IPS-18c (cell line): ENCODE results near the gene CHST9.

Experiments used
- H3K4me3 ChIP-seq: 2 replicates; pipeline ENCODE4 v1.7.0; 2013; ENCODE audit warnings: low read depth, mild to moderate bottlenecking, low read length, moderate library complexity; ENCODE audit not compliant: insufficient read depth
- H3K9me3 ChIP-seq: one replicate; pipeline ENCODE4 v1.6.1; 2013; ENCODE audit warnings: mild to moderate bottlenecking, low read length, moderate library complexity; ENCODE audit not compliant: control insufficient read depth, insufficient read depth

The CHST9 gene

DNA sequence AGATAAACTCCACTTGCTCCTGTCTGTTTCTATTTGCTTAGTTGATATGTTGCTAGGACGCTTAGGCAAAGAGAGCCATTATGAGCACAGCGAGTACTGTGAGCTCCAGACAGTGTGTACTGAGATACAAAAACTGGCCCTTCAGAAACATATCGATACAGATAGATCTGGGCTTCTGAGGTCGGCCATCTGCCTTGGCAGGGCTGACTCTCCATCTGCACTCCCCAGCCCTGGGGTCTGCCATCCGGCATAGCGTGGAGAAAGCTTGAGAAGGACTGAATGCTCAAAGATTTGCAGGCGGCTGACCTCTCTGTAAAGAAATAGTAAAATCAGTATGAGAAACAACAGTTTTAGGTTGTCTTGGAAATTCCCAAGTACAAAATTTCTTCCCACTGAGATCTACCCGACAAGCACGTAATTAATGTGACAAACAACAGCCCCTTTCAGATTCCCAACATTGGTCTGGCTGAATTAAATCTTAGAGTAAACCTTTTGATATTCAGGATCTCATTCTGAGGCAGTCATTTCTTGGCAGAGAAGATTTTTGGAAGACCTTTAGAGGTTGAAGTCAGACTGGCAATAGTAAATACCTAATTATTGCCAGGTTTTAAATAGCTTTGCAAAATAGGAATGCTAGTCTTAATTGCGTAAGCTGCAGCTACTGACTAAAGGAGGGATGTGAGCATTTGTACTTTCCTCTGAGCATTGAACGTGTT, 127.4 kb downstream of the CHST9 start:
- H3K9me3 ChIP-seq, result no peaks in the 10 kb centered on the region

DNA sequence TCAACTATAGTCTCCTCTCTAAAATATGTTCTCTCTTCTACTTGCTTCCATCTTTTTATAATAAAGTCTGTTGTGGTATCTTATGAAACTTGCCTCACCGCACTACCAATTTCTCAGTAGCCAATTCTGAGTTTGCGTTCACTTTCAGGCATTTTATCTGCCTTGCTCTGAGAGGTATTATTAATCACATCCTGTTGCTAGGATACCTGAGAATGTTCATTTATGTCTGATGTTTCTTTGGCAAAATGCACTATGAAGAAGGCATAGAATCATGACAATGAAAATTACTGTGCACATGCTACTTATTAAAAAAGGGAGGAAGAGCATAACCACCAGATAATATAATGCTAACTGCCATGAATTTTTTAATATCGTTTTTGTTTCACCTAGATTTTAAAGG, 130.2 kb downstream of the CHST9 start:
- Histone ChIP-seq H3K4me3 (no peak overlapping the region), H3K9me3 (no peaks in the 10 kb centered on the region)

More for the DNA sequence above, 127.4 kb downstream of the CHST9 start:
- H3K4me3 ChIP-seq, result no peak overlapping the region

DNA sequence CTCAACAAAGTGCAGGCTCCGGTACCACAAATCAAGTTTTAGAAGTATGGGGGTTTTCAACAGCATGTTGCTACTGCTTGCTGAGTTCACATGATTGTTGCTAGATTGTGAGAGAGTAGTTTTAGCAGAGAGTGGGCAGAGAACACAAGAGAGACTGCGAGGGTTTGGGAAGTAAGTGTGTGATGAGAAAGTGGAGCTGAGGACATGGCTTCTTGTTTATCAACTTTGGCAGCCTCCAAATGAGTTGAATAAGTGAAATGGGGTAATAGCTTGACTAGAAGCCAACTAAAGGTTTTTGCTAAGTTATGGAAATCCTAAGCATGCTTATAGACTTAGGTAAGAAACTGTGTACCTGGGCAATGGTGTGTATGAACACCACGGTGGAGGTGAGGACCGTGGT, 135.1 kb downstream of the CHST9 start:
- no peak overlapping the region for H3K4me3 ChIP-seq
- no peaks in the 10 kb centered on the region for H3K9me3 ChIP-seq

DNA sequence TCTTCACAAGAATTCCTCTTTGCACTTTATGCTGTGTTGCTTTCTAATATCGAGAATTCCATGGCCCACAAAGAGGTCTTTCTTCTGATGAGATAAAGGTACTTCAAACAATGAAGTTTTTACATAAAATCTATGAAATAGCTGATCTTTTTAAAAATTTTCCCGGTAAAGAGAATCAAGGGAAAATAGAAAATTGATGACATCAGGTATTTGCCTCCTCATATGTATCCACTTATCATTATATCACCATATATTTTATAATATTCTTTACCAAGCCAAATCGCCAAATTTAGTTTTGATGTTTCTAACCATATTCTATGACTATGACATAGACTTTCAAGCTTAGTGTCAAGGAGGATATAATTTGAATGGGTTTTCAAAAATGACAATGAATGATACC, 139.8 kb downstream of the CHST9 start:
- no peaks in the 10 kb centered on the region for H3K9me3 ChIP-seq
- H3K4me3 ChIP-seq, result no peak overlapping the region

DNA sequence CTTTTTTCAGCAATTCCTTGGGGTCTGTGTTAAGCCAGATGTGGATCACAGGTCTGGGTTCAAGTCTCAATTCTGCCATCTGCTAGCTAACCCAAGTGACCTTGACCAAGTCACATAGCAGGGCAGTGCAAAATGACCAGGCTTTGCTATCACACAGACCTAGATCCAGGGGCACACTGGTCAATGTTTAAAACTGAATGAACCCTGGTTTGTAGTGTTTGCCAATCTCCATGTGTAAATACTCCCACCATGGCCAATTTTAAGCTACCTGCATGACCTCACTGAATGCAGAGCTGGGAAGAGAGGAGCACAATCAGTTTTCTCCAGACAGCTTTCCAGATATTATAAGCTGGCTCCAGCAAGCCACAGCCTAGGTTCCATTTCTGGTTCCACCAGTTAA, 142.9 kb downstream of the CHST9 start:
- no peaks in the 10 kb centered on the region for H3K9me3 ChIP-seq

DNA sequence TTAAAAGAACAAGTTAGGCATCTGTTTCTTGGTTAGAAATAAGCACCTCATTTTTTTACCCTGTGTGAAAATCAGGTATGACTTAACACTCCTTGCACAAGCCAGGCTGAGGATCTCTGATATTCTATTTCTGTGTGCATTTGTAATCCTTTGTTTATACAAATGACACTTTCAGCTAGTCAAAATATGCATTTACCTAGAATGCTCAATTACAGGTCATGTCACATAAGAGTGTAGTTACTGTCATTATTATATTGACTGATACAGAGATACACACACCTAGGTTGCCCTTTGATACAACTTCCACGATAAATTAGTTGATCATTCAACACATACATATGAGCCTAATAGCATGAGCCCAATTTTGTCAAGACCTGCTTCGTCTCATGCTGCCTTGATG, 144.3 kb downstream of the CHST9 start:
- no peak overlapping the region for H3K4me3 ChIP-seq
- H3K9me3 ChIP-seq, result no peaks in the 10 kb centered on the region

More for the DNA sequence above, 142.9 kb downstream of the CHST9 start:
- H3K4me3 ChIP-seq, result no peak overlapping the region

DNA sequence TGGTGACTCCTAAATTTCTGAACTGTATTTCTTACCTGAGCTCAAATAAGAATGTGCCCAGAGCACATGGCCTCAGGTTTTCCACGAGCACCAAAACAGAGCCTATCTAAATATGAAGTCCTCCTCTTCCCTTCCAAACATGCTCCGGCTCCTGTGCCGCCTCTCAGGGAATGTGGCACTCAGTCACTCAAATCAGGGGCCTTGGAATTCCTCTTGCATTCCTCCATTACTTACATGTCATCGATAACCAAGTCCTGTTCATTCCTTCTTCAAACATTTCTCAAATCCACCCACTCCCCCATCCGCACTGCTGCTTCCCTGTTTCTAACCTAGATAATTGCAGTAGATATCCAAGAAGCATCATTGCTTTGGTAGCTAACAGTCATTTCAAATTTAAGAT, 151.4 kb downstream of the CHST9 start:
- Histone ChIP-seq H3K9me3 (no peaks in the 10 kb centered on the region), H3K4me3 (no peak overlapping the region)

DNA sequence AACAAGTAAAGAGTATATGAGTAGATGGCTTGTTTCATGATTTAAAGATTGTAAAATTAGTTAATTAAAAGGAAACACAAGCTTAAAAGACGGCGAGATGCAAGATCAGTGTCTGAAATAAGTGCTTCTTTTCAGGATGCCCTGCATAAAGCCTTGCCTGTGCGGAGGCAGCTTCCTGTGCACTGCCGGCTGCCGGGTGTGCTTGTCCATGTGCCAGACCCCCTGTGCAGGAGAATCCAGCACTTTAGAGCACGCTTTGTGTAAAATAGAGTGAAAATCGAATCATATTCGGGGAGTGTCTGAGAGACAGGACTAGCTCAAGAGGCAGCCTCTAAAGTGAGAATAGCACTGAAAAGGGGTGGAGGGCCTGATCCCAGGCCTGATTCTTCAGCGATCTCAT, 154.7 kb downstream of the CHST9 start:
- no peak overlapping the region for H3K4me3 ChIP-seq
- H3K9me3 ChIP-seq, result no peaks in the 10 kb centered on the region

DNA sequence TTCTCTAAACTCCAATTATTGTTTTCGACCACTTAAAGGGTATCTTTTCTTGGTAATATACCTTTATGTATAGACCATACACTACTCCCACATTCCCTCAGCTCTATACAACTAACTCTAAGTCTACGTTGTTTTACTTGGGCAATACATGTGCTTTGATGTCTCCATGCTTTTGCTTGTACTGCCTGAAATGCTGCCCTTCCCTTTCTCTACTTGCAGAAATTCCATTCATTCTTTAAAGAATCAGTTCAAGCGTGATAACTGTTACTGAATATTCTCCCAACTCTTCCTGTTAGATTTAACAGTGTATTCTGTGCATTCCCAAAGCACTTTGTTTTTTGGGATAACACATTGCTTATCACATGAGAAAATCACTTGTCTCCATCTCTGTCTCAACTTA, 162.6 kb downstream of the CHST9 start:
- Histone ChIP-seq H3K9me3 (peaks cover 2% of the 10 kb centered on the region), H3K4me3 (no peak overlapping the region)

DNA sequence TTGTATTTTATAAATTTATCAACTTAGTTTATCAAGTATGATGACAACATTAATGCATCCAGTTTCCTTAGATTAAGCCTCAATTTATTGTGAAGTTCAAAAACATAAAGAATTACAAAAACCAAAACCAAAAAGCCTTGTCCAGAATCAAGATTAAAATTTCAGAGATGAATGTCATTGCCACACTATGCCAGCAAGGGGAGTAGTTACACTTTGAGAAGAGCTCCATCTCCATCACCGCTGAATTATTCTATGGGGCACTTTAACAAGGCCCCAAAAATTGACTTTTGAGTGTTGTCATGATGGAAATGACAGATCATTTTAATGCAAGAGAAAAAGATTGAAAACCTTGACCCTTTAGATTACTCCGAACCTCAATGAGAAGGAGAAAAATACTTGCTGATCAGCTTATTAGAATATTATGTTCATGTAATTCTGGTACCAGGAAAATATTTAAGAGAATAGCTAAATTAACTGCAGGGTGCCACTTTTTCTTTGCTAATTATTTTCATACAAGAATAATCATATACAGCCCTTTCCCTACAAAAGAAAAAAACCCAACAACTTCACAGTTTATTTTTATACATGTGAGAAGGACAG, 167.1 kb downstream of the CHST9 start:
- Histone ChIP-seq H3K4me3 (no peak overlapping the region), H3K9me3 (peaks cover 2% of the 10 kb centered on the region)

DNA sequence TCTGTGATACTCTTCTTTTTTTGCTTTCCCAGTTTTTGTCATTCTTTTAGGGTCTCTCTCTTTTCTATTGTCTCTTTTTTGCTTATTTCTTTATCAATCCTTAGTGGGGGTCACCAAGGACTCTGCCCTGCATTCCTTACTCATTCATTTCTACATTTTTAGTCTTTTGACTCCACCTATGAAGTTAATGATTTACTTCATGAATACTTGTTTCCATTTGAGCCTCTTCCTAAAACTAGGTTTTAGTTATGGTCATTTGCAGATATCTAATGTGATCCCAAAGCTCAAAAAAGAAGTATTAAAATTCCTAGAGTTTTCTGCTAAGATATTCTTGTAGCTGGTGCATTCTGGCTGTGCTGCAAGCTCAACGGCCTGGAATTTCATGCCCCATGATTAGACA, 170.3 kb downstream of the CHST9 start:
- H3K4me3 ChIP-seq, result no peak overlapping the region
- H3K9me3 ChIP-seq, result no peaks in the 10 kb centered on the region

DNA sequence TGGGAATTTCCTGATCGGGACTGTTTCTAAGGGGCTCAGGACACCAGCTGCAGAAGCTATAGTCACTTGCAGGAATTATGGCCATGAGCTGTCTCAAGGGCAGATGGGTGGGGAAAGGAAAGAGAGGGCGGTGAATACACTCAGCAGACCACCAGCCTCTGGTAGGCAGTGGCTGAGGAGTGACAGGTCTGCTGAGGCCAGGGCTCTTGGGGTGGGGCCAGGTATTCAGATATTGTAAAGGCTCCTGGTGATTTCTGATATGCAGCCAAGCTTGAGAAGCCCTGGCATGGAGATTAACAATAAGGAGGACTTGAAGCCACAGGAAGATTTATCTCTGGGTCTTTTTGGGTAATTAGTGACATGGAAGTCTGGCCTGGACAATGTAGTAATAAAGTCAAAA, 174.3 kb downstream of the CHST9 start:
- H3K9me3 ChIP-seq, result no peaks in the 10 kb centered on the region
- no peak overlapping the region for H3K4me3 ChIP-seq

DNA sequence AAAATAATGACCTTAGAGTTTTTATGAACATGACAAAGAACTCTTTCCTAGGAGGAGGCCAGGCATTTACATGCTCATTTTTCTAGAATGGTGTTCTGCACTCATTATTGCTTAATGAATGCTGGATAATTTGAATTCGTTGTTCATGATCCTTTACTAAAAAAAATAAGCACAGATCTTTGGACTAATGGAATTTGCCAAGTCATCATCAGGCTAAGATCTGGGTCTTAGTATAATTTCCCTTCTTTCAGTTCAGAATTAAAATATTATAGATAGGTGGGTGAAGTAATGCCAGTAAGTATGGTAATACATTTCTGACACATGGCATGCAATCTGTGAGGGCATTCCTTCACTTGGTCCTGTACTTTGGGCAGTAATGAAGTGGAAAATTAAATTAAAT, 175.8 kb downstream of the CHST9 start:
- Histone ChIP-seq H3K9me3 (no peaks in the 10 kb centered on the region), H3K4me3 (no peak overlapping the region)

DNA sequence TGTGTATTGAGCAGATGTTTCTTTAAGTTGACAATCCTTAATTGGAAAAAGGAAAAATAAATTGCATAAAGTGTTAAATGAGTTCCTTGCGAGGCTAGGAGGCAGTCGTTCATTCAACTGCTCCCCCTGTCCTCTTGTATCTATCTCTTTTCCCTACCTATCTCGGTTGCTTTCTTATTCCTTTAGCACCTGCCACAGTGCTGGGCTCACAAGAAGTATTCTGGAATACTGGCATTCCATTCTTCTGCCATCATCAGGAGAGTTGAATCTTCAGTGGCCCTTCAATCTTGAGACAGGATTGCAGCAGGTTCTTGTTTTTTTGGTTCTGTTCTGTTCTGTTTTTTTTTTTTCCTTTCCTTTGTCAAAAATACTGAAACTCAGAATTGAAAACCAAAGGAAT, 176.5 kb downstream of the CHST9 start:
- Histone ChIP-seq H3K4me3 (no peak overlapping the region), H3K9me3 (no peaks in the 10 kb centered on the region)

DNA sequence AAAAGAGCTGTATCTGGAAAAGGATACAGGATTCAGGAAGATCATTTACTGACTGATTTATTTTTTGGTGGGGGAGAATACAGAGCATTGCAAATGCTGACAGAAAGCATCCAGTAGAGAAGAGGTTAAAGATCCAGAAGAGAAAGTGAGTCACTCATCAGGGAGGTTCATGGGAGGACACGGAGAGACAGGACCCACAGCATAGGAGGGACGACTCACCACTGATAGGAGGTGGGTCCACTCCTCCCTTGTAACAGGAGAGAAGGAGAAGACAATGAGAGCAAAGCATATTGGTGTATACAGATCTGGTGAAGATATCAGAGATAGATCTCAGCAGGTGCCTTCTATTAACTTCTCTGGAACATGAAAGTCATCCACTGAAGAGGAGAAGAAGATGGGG, 177.2 kb downstream of the CHST9 start:
- H3K4me3 ChIP-seq, result no peak overlapping the region
- no peaks in the 10 kb centered on the region for H3K9me3 ChIP-seq

DNA sequence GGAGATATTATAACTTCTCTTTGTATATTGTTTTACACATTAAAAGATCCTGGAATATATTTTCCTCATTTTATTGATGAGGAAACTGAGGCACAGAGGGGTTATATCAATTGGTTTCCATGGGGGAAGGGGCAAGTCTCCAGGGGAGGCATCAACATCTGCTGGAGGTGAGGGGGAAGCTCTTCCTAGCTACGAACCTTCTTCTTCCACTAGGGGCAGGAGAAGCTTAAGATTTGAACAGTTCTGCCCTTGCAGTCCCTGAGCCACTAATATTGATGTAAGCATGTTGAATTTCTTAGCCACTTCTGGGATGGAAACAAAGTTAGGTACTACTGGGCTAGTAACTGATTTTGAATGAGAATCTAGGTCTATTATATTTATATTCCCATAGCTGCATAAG, 179.5 kb downstream of the CHST9 start:
- H3K9me3 ChIP-seq, result no peaks in the 10 kb centered on the region

DNA sequence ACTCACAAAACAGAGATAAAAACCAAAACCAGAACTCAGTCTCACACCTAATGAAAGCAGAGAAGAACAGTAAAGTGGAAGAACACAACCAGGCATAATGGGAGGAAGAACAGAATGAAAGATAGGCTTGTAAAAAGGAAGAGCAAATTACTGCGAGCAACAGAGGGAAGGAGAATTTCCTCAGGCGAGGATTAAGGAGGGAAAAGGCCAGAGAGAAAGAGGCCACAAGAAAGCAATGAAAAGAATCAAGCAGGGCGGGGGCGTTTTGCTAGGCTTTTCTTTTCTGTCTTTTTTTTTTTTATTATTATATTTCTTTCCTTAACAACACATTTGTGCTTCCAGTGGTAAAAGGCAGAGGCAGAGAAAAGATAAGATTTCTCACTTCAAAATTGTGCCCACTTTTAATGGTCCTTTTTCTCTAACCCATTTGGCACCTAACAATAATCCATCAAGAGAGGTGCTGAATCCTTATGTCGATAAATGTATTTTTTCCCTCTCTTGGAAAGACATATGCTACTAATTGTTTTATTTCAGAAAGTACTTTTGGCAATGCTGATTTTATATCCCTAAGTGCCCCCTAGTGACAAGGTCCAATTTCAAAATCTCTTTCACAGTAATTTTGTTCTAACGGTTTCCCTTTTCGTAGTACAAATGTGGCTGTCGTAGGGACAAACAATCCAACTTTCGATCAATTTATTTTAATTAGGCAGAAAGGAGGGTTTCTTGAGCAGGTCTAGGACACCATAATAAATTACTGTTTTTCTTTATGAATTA, 180.9 kb downstream of the CHST9 start:
- Histone ChIP-seq H3K4me3 (no peak overlapping the region), H3K9me3 (no peaks in the 10 kb centered on the region)

More for the DNA sequence above, 179.5 kb downstream of the CHST9 start:
- no peak overlapping the region for H3K4me3 ChIP-seq

DNA sequence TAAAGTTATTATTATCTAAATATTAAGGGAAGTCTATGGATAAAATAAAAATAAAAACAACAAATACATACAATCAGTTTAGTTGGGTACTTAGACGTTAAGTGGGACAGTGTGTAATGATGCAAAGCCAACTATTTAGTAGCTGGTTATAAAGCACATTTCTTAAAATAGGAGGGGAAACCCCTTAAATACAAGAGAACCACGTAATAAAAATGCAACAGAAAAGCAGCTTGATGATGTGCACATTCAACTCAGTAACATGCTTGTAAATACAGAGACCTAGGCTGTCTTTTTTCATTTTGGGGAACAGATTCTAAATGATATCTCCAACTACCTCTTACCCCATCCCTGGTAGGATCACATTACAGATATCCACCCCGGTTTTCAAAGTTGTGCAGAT, 185.3 kb downstream of the CHST9 start:
- no peak overlapping the region for H3K4me3 ChIP-seq
- no peaks in the 10 kb centered on the region for H3K9me3 ChIP-seq
